Astrocyte of the cerebellum (primary cell): ENCODE measurements around the gene GPC2.

Experiments
- DNase-seq: peaks from one replicate; pipeline ENCODE4 v3.0.0-alpha.2; 2011; ENCODE audit warnings: low read depth
- H3K4me3 ChIP-seq: 2 replicates; pipeline ENCODE4 v1.5.1; 2011; ENCODE audit warnings: mild to moderate bottlenecking, low read depth, low read length, moderate library complexity
- in situ Hi-C: cut with HindIII; loops from 2 replicates; pipeline ENCODE4 v1.10.0; 2017; ENCODE audit warnings: low sequenced_read_pairs
- TF ChIP-seq, protein P1 (sequence below): IDR thresholded peaks from 2 replicates; pipeline ENCODE4 v1.5.1; 2012; ENCODE audit warnings: low read length, low read depth, moderate library complexity, mild to moderate bottlenecking; ENCODE audit errors: missing control alignments

GPC2 gene

DNA sequence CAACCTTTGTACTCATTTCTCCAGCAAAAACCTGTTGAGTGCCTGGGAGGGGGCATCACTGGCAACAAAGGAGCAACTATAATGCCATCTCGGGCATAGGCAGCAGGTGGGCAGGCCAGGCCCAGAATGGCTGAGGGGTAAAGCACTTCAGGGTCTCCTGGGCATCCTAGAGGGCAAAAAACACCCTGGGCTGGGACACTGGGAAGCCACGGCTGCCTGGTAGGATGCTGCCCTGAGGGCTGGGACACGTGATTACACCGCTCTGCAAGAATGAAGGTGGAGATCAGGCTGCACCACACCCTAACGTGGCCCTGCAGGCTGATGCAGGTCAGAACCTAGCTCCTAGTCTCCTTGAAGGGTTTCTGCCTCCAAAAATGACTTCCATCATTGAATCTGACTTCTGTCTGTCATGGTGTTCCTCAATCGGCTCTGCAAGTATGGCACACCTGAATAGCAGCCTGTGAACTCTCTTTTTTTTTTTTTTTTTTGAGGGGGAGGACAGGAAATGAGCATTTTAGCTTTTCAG is 14.1 kb downstream of the GPC2 start:
- in situ Hi-C loops = no loop called here
- DNase-seq = no peak

DNA sequence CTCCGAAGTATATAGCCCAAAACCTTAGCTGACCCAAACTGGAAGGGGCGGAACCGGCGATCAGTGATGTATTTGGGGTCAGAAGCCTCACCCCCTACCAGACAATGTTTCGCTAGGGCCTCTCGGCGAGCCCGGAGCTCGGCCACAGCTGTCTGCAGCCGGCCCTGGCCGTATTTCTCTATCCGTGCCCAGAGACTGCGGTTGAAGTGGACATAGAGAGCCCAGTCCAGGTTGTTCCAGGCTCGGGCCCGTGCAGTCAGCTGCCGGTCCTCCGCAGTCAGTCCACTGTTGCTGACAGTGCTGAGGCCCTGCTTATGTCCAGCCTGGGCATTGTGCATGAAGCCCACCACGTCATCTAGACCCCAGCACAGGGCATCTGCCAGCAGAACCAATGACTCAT is 17.1 kb downstream of the GPC2 start:
- TF ChIP-seq, protein P1, sequence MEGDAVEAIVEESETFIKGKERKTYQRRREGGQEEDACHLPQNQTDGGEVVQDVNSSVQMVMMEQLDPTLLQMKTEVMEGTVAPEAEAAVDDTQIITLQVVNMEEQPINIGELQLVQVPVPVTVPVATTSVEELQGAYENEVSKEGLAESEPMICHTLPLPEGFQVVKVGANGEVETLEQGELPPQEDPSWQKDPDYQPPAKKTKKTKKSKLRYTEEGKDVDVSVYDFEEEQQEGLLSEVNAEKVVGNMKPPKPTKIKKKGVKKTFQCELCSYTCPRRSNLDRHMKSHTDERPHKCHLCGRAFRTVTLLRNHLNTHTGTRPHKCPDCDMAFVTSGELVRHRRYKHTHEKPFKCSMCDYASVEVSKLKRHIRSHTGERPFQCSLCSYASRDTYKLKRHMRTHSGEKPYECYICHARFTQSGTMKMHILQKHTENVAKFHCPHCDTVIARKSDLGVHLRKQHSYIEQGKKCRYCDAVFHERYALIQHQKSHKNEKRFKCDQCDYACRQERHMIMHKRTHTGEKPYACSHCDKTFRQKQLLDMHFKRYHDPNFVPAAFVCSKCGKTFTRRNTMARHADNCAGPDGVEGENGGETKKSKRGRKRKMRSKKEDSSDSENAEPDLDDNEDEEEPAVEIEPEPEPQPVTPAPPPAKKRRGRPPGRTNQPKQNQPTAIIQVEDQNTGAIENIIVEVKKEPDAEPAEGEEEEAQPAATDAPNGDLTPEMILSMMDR = no peak
- DNase-seq = no peak
- H3K4me3 ChIP-seq = no peak overlapping the region
- in situ Hi-C loops = no loop called here

More for the DNA sequence above, 14.1 kb downstream of the GPC2 start:
- TF ChIP-seq, protein P1 = no peak
- H3K4me3 ChIP-seq = no peak overlapping the region

DNA sequence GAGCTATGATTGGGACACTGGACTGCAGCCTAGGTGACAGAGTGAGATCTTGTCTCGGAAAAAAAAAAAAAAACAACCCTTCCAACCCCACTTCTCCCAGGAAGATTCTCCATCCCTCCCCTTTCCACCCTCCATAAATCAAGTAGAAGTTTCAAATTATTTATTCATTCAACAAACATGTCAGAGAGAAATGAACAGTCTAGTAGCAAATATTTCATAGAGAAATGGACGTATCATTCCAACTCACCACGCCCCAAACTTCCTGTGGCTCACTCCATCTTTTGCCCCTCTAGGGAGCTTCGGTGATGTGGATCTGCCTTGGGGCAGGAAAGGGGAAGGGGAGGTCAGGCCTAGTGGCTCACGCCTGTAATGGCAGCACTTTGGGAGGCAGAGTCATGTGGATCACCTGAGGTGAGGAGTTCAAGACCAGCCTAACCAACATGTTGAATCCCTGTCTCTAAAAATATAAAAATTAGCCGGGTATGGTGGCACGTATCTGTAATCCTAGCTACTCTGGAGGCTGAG is 18.0 kb downstream of the GPC2 start:
- peak overlapping the region; percentile 76 for H3K4me3 ChIP-seq
- in situ Hi-C loops = no loop called here
- DNase-seq = no peak
- TF ChIP-seq, protein P1 = no peak

DNA sequence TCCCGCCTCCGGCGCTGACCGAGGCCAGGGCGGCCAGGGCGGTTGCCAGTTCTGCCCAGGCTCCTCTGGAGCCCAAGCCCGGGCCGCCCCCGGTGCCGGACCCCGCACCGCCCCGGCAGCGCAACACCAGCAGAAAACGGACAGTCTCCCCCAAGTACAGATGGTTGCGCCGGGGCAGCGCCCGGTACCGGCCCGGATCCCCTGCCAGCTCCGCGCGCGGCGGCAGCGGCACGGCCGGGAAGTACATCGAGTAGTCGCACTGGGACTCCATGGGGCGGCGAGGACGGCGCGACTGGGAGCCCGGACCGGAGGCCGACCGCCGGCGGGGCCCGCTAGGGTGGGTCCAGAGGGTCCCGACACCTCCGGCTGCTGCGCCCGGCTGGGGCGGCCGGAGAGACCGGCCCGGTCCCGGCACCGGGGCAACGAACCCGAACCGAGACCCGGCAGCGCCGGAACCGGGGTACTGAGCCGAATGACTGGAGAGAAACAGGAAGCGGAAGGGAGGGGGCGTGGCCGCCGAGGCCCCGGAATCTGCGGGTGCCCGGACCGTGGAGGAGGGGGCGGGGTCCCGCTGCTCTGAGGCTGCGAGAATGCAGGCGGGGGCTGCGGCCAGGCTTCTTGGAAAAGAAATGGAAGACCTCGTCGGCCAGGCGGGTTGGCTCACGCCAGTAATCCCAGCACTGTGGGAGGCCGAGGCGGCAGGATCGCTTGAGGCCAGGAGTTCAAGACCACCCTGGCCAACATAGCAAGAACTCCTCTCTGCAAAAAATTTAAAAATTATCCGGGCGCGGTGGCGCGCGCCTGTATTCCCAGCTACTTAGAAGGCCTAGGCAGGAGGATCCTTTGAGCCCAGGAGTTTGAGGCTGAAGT is 18.7 kb downstream of the GPC2 start, which contains the start of gene TRAPPC14:
TSS of gene TRAPPC14 (minus strand) at position 495 of the 870 bp plus-strand sequence. CDS start at position 271, 224 bp downstream.
- peak; percentile 55 for DNase-seq
- H3K4me3 ChIP-seq = peak within 1 kb of the TSS; percentile 76
- TF ChIP-seq, protein P1 = no peak
- in situ Hi-C loops = no loop called here

DNA sequence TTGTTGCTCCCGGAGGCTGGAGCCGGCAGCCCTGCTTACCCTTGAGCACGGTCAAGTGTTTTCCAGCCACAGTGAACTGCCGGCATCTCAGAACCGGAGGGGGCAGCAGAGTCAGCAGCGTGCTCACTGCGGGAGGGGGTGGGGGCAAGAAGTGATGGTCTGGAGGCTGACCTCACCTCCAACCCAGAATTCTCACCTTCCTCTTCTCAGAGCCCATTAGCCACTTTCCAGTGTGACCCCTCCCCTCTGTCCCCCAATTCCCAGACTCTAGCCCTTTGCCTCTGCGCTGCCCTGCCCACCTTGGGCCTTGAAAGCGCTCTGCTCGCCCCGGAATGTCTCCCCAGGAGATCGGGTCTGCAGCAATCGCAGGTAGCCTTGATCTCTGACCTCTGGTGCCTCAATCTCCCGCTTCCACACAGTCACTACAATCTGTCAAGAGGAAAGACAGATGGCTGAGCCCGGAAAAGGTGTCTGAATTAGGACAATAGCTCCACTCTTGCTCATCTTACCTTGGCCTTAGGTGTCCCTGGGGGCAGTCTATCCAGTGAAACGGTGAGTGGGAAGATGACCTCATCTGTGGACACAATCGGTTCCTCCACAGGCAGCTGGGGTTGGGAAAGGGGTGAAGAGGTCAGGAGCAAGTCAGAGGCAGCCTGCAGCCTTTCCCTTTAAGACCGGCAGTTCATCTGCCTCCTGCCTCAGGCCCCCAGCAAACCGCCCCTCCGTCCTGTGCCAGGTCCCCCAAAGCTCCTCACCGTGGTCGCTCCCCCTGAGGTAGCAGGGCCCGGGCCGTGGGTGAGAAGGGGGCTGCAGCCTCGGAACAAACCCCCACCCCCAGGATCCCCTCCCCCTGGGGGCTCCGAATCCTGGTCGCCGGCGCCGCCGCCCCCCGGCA is 19.6 kb downstream of the GPC2 start:
- TF ChIP-seq, protein P1 = peak; percentile 25

DNA sequence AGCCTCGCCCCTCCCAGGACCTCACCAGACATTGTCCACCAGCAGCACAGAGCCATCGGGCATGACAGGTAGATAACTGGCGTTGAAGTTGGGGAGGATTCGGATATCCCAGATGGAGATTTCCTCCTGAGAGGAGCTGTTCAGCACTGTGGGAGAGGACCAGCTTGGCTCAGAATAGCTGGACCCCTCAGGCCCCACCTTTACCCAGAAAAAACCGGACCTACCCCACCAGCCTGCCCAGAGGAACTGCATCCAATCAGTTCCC is 20.2 kb downstream of the GPC2 start:
- in situ Hi-C loops = no loop called here
- H3K4me3 ChIP-seq = peak overlapping the region; percentile 76
- DNase-seq = no peak
- TF ChIP-seq, protein P1 = no peak

More for the DNA sequence above, 19.6 kb downstream of the GPC2 start:
- no peak for DNase-seq
- H3K4me3 ChIP-seq = peak overlapping the region; percentile 76
- in situ Hi-C loops = no loop called here
